ENCODE results near the gene FAM181B.

Gene FAM181B

GRCh38 chr11:82733444-82734119, at the start of gene FAM181B:
FAM181B (minus strand) TSS chr11:82733864; CDS start chr11:82733729, 135 bp downstream.
- DNase-seq (ENCODE audit: low spot score) = peak; percentile 19

GRCh38 chr11:82782825-82783374, 49.2 kb upstream of the FAM181B start:
- DNase-seq (ENCODE audit: low spot score) = no peak

GRCh38 chr11:82778776-82779175, 45.1 kb upstream of the FAM181B start:
- DNase-seq (ENCODE audit: low spot score) = no peak

- DNase-seq (ENCODE audit: low spot score) = no peak
These were observed 42.7 kb upstream of the FAM181B start for GRCh38 chr11:82776377-82776776.

- DNase-seq (ENCODE audit: low spot score) = peak; percentile 34
These were observed 42.2 kb upstream of the FAM181B start for GRCh38 chr11:82775736-82776346.

- no peak for DNase-seq (ENCODE audit: low spot score)
These were observed 41.6 kb upstream of the FAM181B start for GRCh38 chr11:82775218-82775617.

GRCh38 chr11:82771781-82772180, 38.1 kb upstream of the FAM181B start:
- DNase-seq (ENCODE audit: low spot score) = no peak

- no peak for DNase-seq (ENCODE audit: low spot score)
These were observed 33.5 kb upstream of the FAM181B start for GRCh38 chr11:82767123-82767522.

- no peak for DNase-seq (ENCODE audit: low spot score)
These were observed 31.9 kb upstream of the FAM181B start for GRCh38 chr11:82765466-82766034.

GRCh38 chr11:82763167-82763566, 29.5 kb upstream of the FAM181B start:
- no peak for DNase-seq (ENCODE audit: low spot score)

- no peak for DNase-seq (ENCODE audit: low spot score)
These were observed 26.0 kb upstream of the FAM181B start for GRCh38 chr11:82759649-82760048.

GRCh38 chr11:82757660-82758357, 24.1 kb upstream of the FAM181B start:
- no peak for DNase-seq (ENCODE audit: low spot score)

- DNase-seq (ENCODE audit: low spot score) = no peak
These were observed 23.3 kb upstream of the FAM181B start for GRCh38 chr11:82756765-82757639.

GRCh38 chr11:82754410-82754809, 20.7 kb upstream of the FAM181B start:
- no peak for DNase-seq (ENCODE audit: low spot score)

- DNase-seq (ENCODE audit: low spot score) = no peak
These were observed 20.3 kb upstream of the FAM181B start for GRCh38 chr11:82753921-82754320.

GRCh38 chr11:82752801-82753200, 19.1 kb upstream of the FAM181B start:
- DNase-seq (ENCODE audit: low spot score) = no peak

- DNase-seq (ENCODE audit: low spot score) = no peak
These were observed 17.0 kb upstream of the FAM181B start for GRCh38 chr11:82750643-82751139.

- no peak for DNase-seq (ENCODE audit: low spot score)
These were observed 13.8 kb upstream of the FAM181B start for GRCh38 chr11:82747471-82747870.

- no peak for DNase-seq (ENCODE audit: low spot score)
These were observed 4.4 kb upstream of the FAM181B start for GRCh38 chr11:82738091-82738490.

GRCh38 chr11:82734120-82734479, 436 bp upstream of the FAM181B start:
- no peak for DNase-seq (ENCODE audit: low spot score)

- peak; percentile 9 for DNase-seq (ENCODE audit: low spot score)
These were observed 775 bp downstream of the FAM181B start for GRCh38 chr11:82732734-82733443.
